Ectodermal cell (in vitro differentiated cells): ENCODE data around the gene RPTOR.
"Not testable (repeated sequence)": the region's sequence is repeated elsewhere in the genome, so short reads cannot be mapped to it uniquely, and the experiment has no call there.

Experiments used
- H3K27ac ChIP-seq: 2 replicates; pipeline ENCODE4 v1.7.0; 2013; ENCODE audit warnings: mild to moderate bottlenecking, low read depth, low read length; ENCODE audit not compliant: insufficient read depth, poor library complexity, severe bottlenecking
- H3K27me3 ChIP-seq: 2 replicates; pipeline ENCODE4 v1.7.0; 2013; ENCODE audit warnings: mild to moderate bottlenecking, low read length; ENCODE audit not compliant: insufficient read depth, control insufficient read depth, poor library complexity, severe bottlenecking
- H3K36me3 ChIP-seq: one replicate; pipeline ENCODE4 v1.7.0; 2013; ENCODE audit warnings: low read length; ENCODE audit not compliant: control insufficient read depth, insufficient read depth
- H3K4me1 ChIP-seq: one replicate; pipeline ENCODE4 v1.7.0; 2013; ENCODE audit warnings: low read length; ENCODE audit not compliant: control insufficient read depth, insufficient read depth
- H3K4me3 ChIP-seq: 2 replicates; pipeline ENCODE4 v1.7.0; 2013; ENCODE audit warnings: low read depth, low read length, control low read depth; ENCODE audit not compliant: insufficient read depth
- H3K9me3 ChIP-seq: 2 replicates; pipeline ENCODE4 v1.7.0; 2013; ENCODE audit warnings: mild to moderate bottlenecking, low read length, moderate library complexity; ENCODE audit not compliant: control insufficient read depth
- WGBS, 2 experiments: methylation state at CpG; one replicate each; pipeline ENCODE4 v1.1.7; 2013; ENCODE audit warnings: missing lambda C conversion rate in 2 of 2; 5-methylcytosine and 5-hydroxymethylcytosine counted together

The RPTOR gene

GRCh38 chr17:80874866-80875445 lies 330.3 kb downstream of the RPTOR start:
- Histone ChIP-seq H3K9me3 (no peaks in the 10 kb centered on the region), H3K4me3 (no peak overlapping the region), H3K36me3 (no peaks in the 10 kb centered on the region), H3K27ac (no peak overlapping the region), H3K27me3 (no peaks in the 10 kb centered on the region), H3K4me1 (peaks cover 46% of the 10 kb centered on the region)
- WGBS, 2 experiments, result 93% methylated on average over 19 of the region's 19 CpGs

DNA sequence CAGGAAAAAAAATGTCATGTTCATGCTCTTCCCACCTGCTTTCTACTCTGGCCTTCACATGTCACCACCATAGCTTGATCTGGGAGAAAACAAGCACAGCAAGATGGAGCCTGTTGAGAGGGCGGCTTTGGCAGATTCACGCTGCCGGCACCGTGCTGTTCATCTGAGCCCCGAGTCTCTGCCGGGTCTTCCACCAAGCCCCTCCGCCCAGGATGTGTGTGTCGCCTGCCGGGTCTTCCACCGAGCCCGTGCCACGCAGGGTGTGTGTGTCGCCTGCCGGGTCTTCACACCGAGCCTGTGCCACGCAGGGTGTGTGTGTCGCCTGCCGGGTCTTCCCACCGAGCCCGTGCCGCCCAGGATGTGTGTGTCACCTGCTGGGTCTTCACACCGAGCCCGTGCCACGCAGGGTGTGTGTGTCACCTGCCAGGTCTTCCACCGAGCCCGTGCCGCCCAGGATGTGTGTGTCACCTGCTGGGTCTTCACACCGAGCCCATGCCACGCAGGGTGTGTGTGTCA lies 330.9 kb downstream of the RPTOR start:
- WGBS, 2 experiments, result 96% methylated on average over 29 of the region's 29 CpGs
- not testable (repeated sequence) for H3K9me3 ChIP-seq, H3K4me3 ChIP-seq, H3K27ac ChIP-seq, H3K27me3 ChIP-seq, H3K36me3 ChIP-seq
- H3K4me1 ChIP-seq, result peaks cover 49% of the 10 kb centered on the region

DNA sequence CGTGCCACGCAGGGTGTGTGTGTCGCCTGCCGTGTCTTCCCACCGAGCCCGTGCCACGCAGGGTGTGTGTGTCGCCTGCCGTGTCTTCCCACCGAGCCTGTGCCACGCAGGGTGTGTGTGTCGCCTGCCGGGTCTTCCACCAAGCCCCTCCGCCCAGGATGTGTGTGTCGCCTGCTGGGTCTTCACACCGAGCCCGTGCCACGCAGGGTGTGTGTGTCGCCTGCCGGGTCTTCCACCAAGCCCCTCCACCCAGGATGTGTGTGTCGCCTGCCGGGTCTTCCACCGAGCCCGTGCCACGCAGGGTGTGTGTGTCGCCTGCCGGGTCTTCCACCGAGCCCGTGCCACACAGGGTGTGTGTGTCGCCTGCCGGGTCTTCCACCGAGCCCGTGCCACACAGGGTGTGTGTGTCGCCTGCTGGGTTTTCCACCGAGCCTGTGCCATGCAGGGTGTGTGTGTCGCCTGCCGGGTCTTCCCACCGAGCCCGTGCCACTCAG lies 331.9 kb downstream of the RPTOR start:
- H3K27ac ChIP-seq, H3K4me3 ChIP-seq, H3K36me3 ChIP-seq, H3K9me3 ChIP-seq, H3K27me3 ChIP-seq: not testable (repeated sequence)
- WGBS, 2 experiments, result 97% methylated on average over 37 of the region's 39 CpGs
- H3K4me1 ChIP-seq, result peaks cover 46% of the 10 kb centered on the region

- no peaks in the 10 kb centered on the region for H3K27me3 ChIP-seq
- no peak overlapping the region for H3K4me3 ChIP-seq
- H3K27ac ChIP-seq, result peak overlapping the region; percentile 2
- H3K36me3 ChIP-seq, result no peaks in the 10 kb centered on the region
- no peaks in the 10 kb centered on the region for H3K9me3 ChIP-seq
- peaks cover 41% of the 10 kb centered on the region for H3K4me1 ChIP-seq
- 92 to 94% methylated on average over 32 of the region's 32 CpGs for WGBS, 2 experiments
Observed at GRCh38 chr17:80876950-80877728, 332.5 kb downstream of the RPTOR start.

- 76 to 81% methylated on average over 14 of the region's 14 CpGs for WGBS, 2 experiments
- Histone ChIP-seq H3K27ac (no peak overlapping the region), H3K9me3 (no peaks in the 10 kb centered on the region), H3K27me3 (no peaks in the 10 kb centered on the region), H3K4me1 (peaks cover 34% of the 10 kb centered on the region), H3K4me3 (no peak overlapping the region), H3K36me3 (no peaks in the 10 kb centered on the region)
Observed at GRCh38 chr17:80877729-80878303, 333.2 kb downstream of the RPTOR start.

DNA sequence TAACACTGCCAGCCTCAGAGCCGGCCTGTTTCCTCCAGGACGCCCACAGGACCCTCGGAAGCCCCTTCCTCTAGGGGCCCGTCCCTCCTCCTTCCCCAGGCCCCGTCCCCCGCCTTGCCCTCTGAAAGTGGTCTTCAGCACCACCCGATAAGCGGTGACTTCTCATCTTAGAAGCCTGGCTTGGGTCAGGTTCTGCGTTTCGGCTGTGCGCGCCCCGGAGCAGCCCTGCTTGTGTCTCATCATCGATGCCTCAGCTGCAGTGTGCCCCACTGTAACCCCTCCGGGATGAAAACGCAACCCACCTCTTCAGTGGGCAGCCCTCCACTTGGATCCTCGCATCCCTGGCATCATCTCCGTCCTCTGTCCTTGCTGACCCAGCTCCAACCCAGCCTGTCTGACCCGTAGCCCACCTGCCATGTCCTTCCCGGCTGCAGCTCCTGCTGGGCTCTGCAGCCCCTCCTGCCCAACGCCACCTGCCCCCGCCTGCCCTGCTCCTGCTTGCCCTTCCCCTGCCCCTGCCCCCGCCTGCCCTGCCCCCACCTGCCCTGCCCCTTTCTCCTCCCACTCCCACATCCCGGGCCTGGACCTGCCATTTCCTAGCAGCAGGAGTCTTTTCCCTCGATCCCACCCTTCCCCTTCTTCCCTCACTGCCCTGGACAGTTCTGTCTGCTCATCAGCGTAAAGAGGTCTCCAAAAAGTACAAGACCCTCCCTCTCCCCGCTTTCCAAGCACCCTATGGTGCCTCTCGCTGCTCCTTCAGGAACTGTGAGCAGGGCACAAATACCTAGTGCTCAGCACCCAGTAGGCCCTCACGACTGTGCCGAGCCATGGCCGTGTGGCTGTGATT lies 334.5 kb downstream of the RPTOR start:
- no peaks in the 10 kb centered on the region for H3K27me3 ChIP-seq
- no peak overlapping the region for H3K27ac ChIP-seq
- H3K9me3 ChIP-seq, result no peaks in the 10 kb centered on the region
- peaks cover 22% of the 10 kb centered on the region for H3K4me1 ChIP-seq
- H3K4me3 ChIP-seq, result no peak overlapping the region
- H3K36me3 ChIP-seq, result no peaks in the 10 kb centered on the region
- WGBS, 2 experiments, result 75 to 79% methylated on average over 31 of the region's 31 CpGs

- Histone ChIP-seq H3K27me3 (no peaks in the 10 kb centered on the region), H3K36me3 (no peaks in the 10 kb centered on the region), H3K27ac (no peak overlapping the region), H3K4me1 (peaks cover 22% of the 10 kb centered on the region), H3K9me3 (no peaks in the 10 kb centered on the region), H3K4me3 (no peak overlapping the region)
- 83% methylated on average over 35 of the region's 35 CpGs for WGBS, 2 experiments
Observed at GRCh38 chr17:80879723-80880647, 335.3 kb downstream of the RPTOR start.

GRCh38 chr17:80880648-80880985 lies 336.0 kb downstream of the RPTOR start:
- WGBS, 2 experiments, result 94 to 95% methylated on average over 11 of the region's 11 CpGs
- H3K27ac ChIP-seq, result no peak overlapping the region
- H3K27me3 ChIP-seq, result no peaks in the 10 kb centered on the region
- H3K4me1 ChIP-seq, result peaks cover 22% of the 10 kb centered on the region
- H3K9me3 ChIP-seq, result no peaks in the 10 kb centered on the region
- no peaks in the 10 kb centered on the region for H3K36me3 ChIP-seq
- no peak overlapping the region for H3K4me3 ChIP-seq

- Histone ChIP-seq H3K9me3 (no peaks in the 10 kb centered on the region), H3K4me3 (no peak overlapping the region), H3K27me3 (no peaks in the 10 kb centered on the region), H3K4me1 (peaks cover 22% of the 10 kb centered on the region), H3K27ac (no peak overlapping the region), H3K36me3 (no peaks in the 10 kb centered on the region)
- 93% methylated on average over 13 of the region's 13 CpGs for WGBS, 2 experiments
Observed at GRCh38 chr17:80881306-80881705, 336.7 kb downstream of the RPTOR start.
